GM06990 (cell line): ENCODE measurements around the gene ADAMTS20.

Experiments used
- DNase-seq: peaks from one replicate; pipeline ENCODE4 v3.0.0-alpha.2; 2011; ENCODE audit not compliant: insufficient read length; ENCODE audit errors: extremely low read depth
- H3K27me3 ChIP-seq: replicated peaks from 2 replicates; pipeline ENCODE4 v1.6.0; 2011; ENCODE audit warnings: low read length; ENCODE audit not compliant: control insufficient read depth, insufficient read depth
- H3K36me3 ChIP-seq: 2 replicates; pipeline ENCODE4 v1.5.1; 2011; ENCODE audit warnings: low read length; ENCODE audit not compliant: control insufficient read depth, insufficient read depth
- H3K4me3 ChIP-seq: replicated peaks from 2 replicates; pipeline ENCODE4 v1.5.1; 2011; ENCODE audit warnings: low read depth, mild to moderate bottlenecking, control low read depth, low read length
- TF ChIP-seq, protein P1 (sequence below): IDR thresholded peaks from 2 replicates; pipeline ENCODE4 v1.5.1; 2011; ENCODE audit warnings: low read length, control low read depth, mild to moderate bottlenecking, inconsistent platforms; ENCODE audit not compliant: insufficient read depth, poor library complexity, severe bottlenecking

Gene ADAMTS20

DNA sequence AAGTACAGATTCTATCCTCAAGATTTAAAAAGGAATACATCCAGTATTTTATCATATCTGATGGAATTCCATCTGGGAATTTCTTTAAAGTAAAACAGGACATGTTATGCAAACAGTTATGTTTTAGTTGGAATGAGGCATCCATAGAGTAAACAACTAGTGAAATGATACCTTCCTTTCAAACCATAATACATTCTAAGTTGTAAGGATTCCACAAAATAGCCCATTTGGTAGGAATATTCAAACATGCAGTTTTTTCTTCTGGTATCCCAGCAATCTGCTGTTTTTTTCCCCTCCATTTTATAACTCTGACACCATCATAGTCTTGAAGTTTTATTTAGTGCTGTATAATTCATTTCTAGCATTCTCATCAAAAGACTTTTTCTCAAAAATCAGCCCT is 149.6 kb downstream of the ADAMTS20 start:
- Histone ChIP-seq H3K27me3 (no peaks in the 10 kb centered on the region), H3K4me3 (no peak overlapping the region), H3K36me3 (no peaks in the 10 kb centered on the region)
- TF ChIP-seq, protein P1, sequence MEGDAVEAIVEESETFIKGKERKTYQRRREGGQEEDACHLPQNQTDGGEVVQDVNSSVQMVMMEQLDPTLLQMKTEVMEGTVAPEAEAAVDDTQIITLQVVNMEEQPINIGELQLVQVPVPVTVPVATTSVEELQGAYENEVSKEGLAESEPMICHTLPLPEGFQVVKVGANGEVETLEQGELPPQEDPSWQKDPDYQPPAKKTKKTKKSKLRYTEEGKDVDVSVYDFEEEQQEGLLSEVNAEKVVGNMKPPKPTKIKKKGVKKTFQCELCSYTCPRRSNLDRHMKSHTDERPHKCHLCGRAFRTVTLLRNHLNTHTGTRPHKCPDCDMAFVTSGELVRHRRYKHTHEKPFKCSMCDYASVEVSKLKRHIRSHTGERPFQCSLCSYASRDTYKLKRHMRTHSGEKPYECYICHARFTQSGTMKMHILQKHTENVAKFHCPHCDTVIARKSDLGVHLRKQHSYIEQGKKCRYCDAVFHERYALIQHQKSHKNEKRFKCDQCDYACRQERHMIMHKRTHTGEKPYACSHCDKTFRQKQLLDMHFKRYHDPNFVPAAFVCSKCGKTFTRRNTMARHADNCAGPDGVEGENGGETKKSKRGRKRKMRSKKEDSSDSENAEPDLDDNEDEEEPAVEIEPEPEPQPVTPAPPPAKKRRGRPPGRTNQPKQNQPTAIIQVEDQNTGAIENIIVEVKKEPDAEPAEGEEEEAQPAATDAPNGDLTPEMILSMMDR: no peak
- DNase-seq: no peak

DNA sequence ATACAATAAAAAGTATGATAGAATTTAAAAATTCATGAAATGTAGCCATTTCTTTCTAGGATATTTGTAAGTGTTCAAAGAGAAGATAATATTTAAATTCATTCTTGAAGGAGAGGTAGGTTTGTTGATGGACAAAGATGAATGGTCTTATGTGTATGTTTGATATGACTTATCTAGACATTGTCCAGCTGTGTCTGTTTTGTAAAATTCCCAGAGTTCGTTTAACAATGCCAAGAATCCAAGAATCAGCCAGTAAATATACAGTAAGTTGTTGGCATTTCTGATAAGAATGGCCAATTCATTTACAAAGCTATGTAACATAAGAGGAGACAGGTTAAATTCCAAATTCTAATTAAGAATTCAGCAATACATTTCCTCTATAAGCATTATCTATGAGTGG is 150.9 kb downstream of the ADAMTS20 start:
- TF ChIP-seq, protein P1: no peak
- DNase-seq: no peak
- Histone ChIP-seq H3K4me3 (no peak overlapping the region), H3K36me3 (no peaks in the 10 kb centered on the region), H3K27me3 (no peaks in the 10 kb centered on the region)

DNA sequence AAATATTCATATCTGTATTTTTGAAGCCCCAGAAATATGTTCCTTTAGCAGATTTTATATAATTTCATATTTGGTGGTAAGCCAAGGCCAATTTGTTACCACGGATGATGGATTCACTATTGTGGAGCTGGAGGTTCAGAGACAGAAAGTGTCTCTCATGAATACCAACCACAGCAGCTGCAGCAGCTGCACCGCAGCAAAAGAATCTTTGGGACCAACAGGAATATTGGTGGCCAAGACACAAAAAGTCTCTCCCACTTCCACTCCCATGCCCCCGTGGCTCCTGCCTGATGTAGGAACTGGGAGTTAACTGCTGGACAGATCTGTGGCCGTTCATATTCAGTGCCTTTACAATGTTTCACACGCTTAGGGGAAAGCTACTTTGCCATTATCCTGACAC is 155.3 kb downstream of the ADAMTS20 start:
- TF ChIP-seq, protein P1: no peak
- Histone ChIP-seq H3K27me3 (no peaks in the 10 kb centered on the region), H3K36me3 (no peaks in the 10 kb centered on the region), H3K4me3 (no peak overlapping the region)
- DNase-seq: no peak

DNA sequence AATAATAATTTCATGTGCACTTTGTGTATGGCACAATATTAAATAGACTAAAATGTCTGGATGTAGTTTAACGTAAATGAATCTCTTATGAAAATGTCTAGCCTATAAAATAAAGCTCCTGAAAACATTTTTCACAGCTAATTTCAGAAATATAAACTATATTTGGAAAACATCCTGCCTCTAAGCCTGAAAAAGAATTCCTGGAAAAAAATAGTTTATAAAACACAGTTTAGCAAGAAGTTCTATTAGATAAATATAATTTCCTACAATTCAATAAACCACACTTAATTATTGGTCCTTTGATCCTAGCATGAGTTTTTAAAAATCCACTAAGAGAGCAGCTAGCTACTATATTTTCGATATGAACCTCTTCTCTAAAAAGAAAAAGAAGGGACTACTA is 159.9 kb downstream of the ADAMTS20 start:
- Histone ChIP-seq H3K27me3 (no peaks in the 10 kb centered on the region), H3K36me3 (no peaks in the 10 kb centered on the region), H3K4me3 (no peak overlapping the region)
- TF ChIP-seq, protein P1: no peak
- no peak for DNase-seq

DNA sequence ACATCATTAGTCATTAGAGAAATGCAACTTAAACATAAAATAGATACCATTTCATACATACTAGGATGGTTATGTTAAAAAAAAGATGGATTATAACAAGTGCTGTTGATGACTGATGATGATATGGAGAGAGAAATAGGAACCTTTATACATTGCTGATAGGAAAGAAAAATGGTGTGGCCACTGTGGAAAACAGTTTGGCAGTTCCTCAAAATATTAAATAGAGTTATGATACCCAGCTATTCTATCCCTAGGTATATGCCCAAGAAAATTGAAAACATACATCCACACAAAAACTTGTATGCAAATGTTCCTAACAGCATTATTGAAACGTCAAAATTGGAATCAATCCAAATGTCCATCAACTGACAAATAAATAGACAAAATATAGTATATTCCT is 170.1 kb downstream of the ADAMTS20 start:
- Histone ChIP-seq H3K36me3 (no peaks in the 10 kb centered on the region), H3K27me3 (no peaks in the 10 kb centered on the region), H3K4me3 (no peak overlapping the region)
- DNase-seq: no peak
- TF ChIP-seq, protein P1: no peak

DNA sequence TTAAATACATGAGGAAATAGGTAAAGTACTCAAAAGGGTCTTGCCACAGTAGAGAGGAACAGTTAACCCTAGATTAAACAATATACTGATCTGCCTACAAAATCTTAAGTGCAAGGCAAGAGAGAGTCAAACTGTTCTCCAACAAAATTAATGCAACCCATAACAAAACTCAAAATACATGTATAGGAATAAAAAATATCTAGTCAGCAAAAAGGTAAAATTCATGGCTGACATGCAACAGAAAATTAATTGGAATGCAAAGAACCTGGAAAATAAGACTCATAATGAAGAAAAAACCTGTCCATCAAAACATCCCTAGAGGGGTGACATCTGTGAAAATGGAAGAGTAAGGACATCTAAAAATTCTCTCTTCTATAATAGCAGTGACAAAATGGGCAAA is 173.6 kb downstream of the ADAMTS20 start:
- H3K27me3 ChIP-seq: no peaks in the 10 kb centered on the region
- TF ChIP-seq, protein P1: no peak
- no peak for DNase-seq
- H3K4me3 ChIP-seq: no peak overlapping the region
- no peaks in the 10 kb centered on the region for H3K36me3 ChIP-seq
